GM23338 (cell line): ENCODE data around the gene HGD. TPM values are rescaled to one million over a fixed set of nuclear protein-coding genes. Genes with fewer than 3 reads are reported as not detected.

ENCODE experiments used
- ATAC-seq: fragments of 200-7000 bp; cut with Tn5 transposase; 3 replicates; pipeline ENCODE4 v1.9.1; 2020
- DNase-seq: peaks from one replicate; pipeline ENCODE4 v3.0.0-alpha.2; 2015; ENCODE audit warnings: low spot score
- H2AFZ ChIP-seq: fragments of 200-600 bp; sonication (generic); 2 replicates; pipeline ENCODE4 v1.8.0; 2016; ENCODE audit warnings: antibody characterized with exemption, mild to moderate bottlenecking, moderate library complexity
- H3F3A ChIP-seq: fragments of 200-600 bp; sonication (generic); replicated peaks from 2 replicates; pipeline ENCODE4 v1.8.0; 2017; ENCODE audit warnings: antibody characterized with exemption, mixed run types, low read depth
- H3K27ac ChIP-seq: fragments of 200-600 bp; sonication (generic); 2 replicates; pipeline ENCODE4 v1.6.1; 2016; ENCODE audit warnings: low read depth
- H3K27me3 ChIP-seq: fragments of 200-600 bp; sonication (generic); 2 replicates; pipeline ENCODE4 v1.8.0; 2016; ENCODE audit warnings: mild to moderate bottlenecking, mixed run types, moderate library complexity; ENCODE audit not compliant: insufficient read depth
- H3K36me3 ChIP-seq: fragments of 200-600 bp; sonication (generic); 2 replicates; pipeline ENCODE4 v1.8.0; 2016; ENCODE audit warnings: mild to moderate bottlenecking; ENCODE audit not compliant: insufficient read depth
- H3K4me1 ChIP-seq: fragments of 200-600 bp; sonication (generic); 2 replicates; pipeline ENCODE4 v1.8.0; 2016; ENCODE audit warnings: mild to moderate bottlenecking, moderate library complexity; ENCODE audit not compliant: insufficient read depth
- H3K4me2 ChIP-seq: fragments of 200-600 bp; sonication (generic); 2 replicates; pipeline ENCODE4 v1.7.1; 2017; ENCODE audit warnings: mixed run types
- H3K4me3 ChIP-seq: fragments of 200-600 bp; sonication (generic); 2 replicates; pipeline ENCODE4 v1.6.1; 2016; ENCODE audit warnings: mixed run types
- H3K79me2 ChIP-seq: fragments of 200-600 bp; sonication (generic); replicated peaks from 2 replicates; pipeline ENCODE4 v1.8.0; 2017; ENCODE audit warnings: mild to moderate bottlenecking; ENCODE audit not compliant: insufficient read depth
- H3K9me2 ChIP-seq: fragments of 200-600 bp; sonication (generic); 2 replicates; pipeline ENCODE4 v1.8.0; 2017; ENCODE audit not compliant: insufficient read depth
- H4K20me1 ChIP-seq: fragments of 200-600 bp; sonication (generic); replicated peaks from 2 replicates; pipeline ENCODE4 v1.8.0; 2017; ENCODE audit warnings: mild to moderate bottlenecking; ENCODE audit not compliant: insufficient read depth
- H3K27ac Mint-ChIP-seq: 2 replicates; pipeline ENCODE4 v1.8.0; 2020; ENCODE audit warnings: inconsistent platforms, mild to moderate bottlenecking, moderate library complexity, mixed read lengths
- H3K27me3 Mint-ChIP-seq: 3 replicates; pipeline ENCODE4 v1.8.0; 2022; ENCODE audit warnings: low read depth, mild to moderate bottlenecking, moderate library complexity, mixed read lengths, inconsistent platforms; ENCODE audit not compliant: insufficient read depth, poor library complexity
- H3K36me3 Mint-ChIP-seq: 3 replicates; pipeline ENCODE4 v1.8.0; 2021; ENCODE audit warnings: low read depth, mild to moderate bottlenecking, inconsistent platforms, moderate library complexity, mixed read lengths
- H3K4me1 Mint-ChIP-seq: 3 replicates; pipeline ENCODE4 v1.8.0; 2020; ENCODE audit warnings: mild to moderate bottlenecking, inconsistent platforms, mixed read lengths
- H3K4me3 Mint-ChIP-seq: 3 replicates; pipeline ENCODE4 v1.8.0; 2021; ENCODE audit warnings: moderate library complexity, mild to moderate bottlenecking, inconsistent platforms, mixed read lengths
- H3K9me3 Mint-ChIP-seq: 3 replicates; pipeline ENCODE4 v1.8.0; 2020; ENCODE audit warnings: moderate library complexity, mild to moderate bottlenecking, inconsistent platforms, mixed read lengths
- CREB1 ChIP-seq: fragments of 250-450 bp; sonication (Bioruptor Pico); IDR thresholded peaks from 2 replicates; pipeline ENCODE4 v1.5.0; 2020; ENCODE audit warnings: low read depth, mild to moderate bottlenecking, moderate library complexity
- CTCF ChIP-seq, 2 experiments: fragments of 200-600 bp in 1 of 2; sonication (generic) in 1 of 2; conservative IDR thresholded peaks; 2 replicates each; pipeline versions ENCODE4 v1.5.1 to v1.6.1; 2016 to 2017; ENCODE audit warnings: antibody characterized with exemption in 2 of 2, low read depth in 2 of 2, mild to moderate bottlenecking in 2 of 2, moderate library complexity in 1 of 2
- EZH2 ChIP-seq: fragments of 200-600 bp; sonication (generic); IDR thresholded peaks from one replicate; pipeline ENCODE4 v1.8.0; 2017; ENCODE audit warnings: antibody characterized with exemption, mild to moderate bottlenecking, low read depth; ENCODE audit not compliant: unreplicated experiment
- JUNB ChIP-seq: IDR thresholded peaks from one replicate; pipeline ENCODE4 v1.6.1; 2016; ENCODE audit warnings: antibody characterized with exemption; ENCODE audit not compliant: unreplicated experiment
- NANOG ChIP-seq: IDR thresholded peaks from 2 replicates; pipeline ENCODE4 v1.6.1; 2016; ENCODE audit warnings: antibody characterized with exemption, borderline replicate concordance
- POLR2AphosphoS5 ChIP-seq: IDR thresholded peaks from 2 replicates; pipeline ENCODE4 v1.6.1; 2016; ENCODE audit warnings: antibody characterized with exemption, low read depth
- REST ChIP-seq: IDR thresholded peaks from one replicate; pipeline ENCODE4 v1.6.1; 2018; ENCODE audit warnings: antibody characterized with exemption; ENCODE audit not compliant: unreplicated experiment
- STAT1 ChIP-seq: IDR thresholded peaks from one replicate; pipeline ENCODE4 v1.6.1; 2016; ENCODE audit warnings: antibody characterized with exemption; ENCODE audit not compliant: unreplicated experiment
- ZNF331 ChIP-seq: fragments of 250-450 bp; sonication (Bioruptor Pico); IDR thresholded peaks from 2 replicates; pipeline ENCODE4 v1.5.0; 2020; ENCODE audit warnings: low read depth, mild to moderate bottlenecking, moderate library complexity
- ZNF462 ChIP-seq: fragments of 250-450 bp; sonication (Bioruptor Pico); IDR thresholded peaks from 2 replicates; pipeline ENCODE4 v1.5.0; 2020; ENCODE audit warnings: mild to moderate bottlenecking, moderate library complexity
- polyA plus RNA-seq: library from polyadenylated mRNA; unstranded; fragments of >200 nt; fragmentation: Nextera tagmentation; extraction: Ambion mirVana; gene quantifications from 2 replicates; pipeline ENCODE4 v1.2.1, GENCODE V29; 2016
- total RNA-seq: library from RNA; depleted of rRNA; stranded (reverse); fragments of >200 nt; shearing (Covaris generic); gene quantifications from 2 replicates; pipeline ENCODE4 v1.2.3, GENCODE V29; 2014

The HGD gene
- total and polyA plus RNA-seq, 2 experiments from 2014 or later, result not detected

- TF ChIP-seq STAT1, result no peak
- TF ChIP-seq JUNB, result no peak
- no peak for TF ChIP-seq CREB1
- H3K36me3 Mint-ChIP-seq, result peaks cover 7% of the 10 kb centered on the region; the same call in 2 of the 3 replicates
- DNase-seq, result no peak
- Histone ChIP-seq H2AFZ (no peak overlapping the region), H3K36me3 (no peaks in the 10 kb centered on the region), H3K4me3 (no peak overlapping the region), H3K27me3 (no peaks in the 10 kb centered on the region), H3K4me1 (no peaks in the 10 kb centered on the region), H3K4me2 (no peak overlapping the region), H3K9me2 (peaks cover 26% of the 10 kb centered on the region), H4K20me1 (no peaks in the 10 kb centered on the region), H3K27ac (no peak overlapping the region), H3F3A (no peaks in the 10 kb centered on the region), H3K79me2 (no peaks in the 10 kb centered on the region)
- no peak overlapping the region for H3K4me3 Mint-ChIP-seq
- H3K9me3 Mint-ChIP-seq, result peaks cover 8% of the 10 kb centered on the region; the same call in 1 of the 3 replicates
- no peak overlapping the region for H3K27ac Mint-ChIP-seq
- no peaks in the 10 kb centered on the region for H3K27me3 Mint-ChIP-seq
- no peak for ATAC-seq
- peaks cover 10% of the 10 kb centered on the region; the same call in 2 of the 3 replicates for H3K4me1 Mint-ChIP-seq
Measured at GRCh38 chr3:120636795-120637401, 45.1 kb downstream of the HGD start.

GRCh38 chr3:120634539-120634938, 47.5 kb downstream of the HGD start:
- H3K27ac ChIP-seq, result no peak overlapping the region
- no peak overlapping the region for H3K4me2 ChIP-seq
- Mint-ChIP-seq H3K4me1 (peaks cover 6% of the 10 kb centered on the region; the same call in 2 of the 3 replicates), H3K4me3 (no peak overlapping the region), H3K27ac (no peak overlapping the region), H3K9me3 (peaks cover 19% of the 10 kb centered on the region; the same call in 2 of the 3 replicates), H3K27me3 (no peaks in the 10 kb centered on the region), H3K36me3 (peaks cover 14% of the 10 kb centered on the region; the same call in 2 of the 3 replicates)
- H3K4me1 ChIP-seq, result no peaks in the 10 kb centered on the region
- H3K4me3 ChIP-seq, result no peak overlapping the region
- H3K27me3 ChIP-seq, result no peaks in the 10 kb centered on the region
- H3K36me3 ChIP-seq, result no peaks in the 10 kb centered on the region
- ATAC-seq (no peak), DNase-seq (no peak)
- H2AFZ ChIP-seq, result no peak overlapping the region
- no peaks in the 10 kb centered on the region for H4K20me1 ChIP-seq
- H3K79me2 ChIP-seq, result no peaks in the 10 kb centered on the region
- H3K9me2 ChIP-seq, result peaks cover 19% of the 10 kb centered on the region
- no peaks in the 10 kb centered on the region for H3F3A ChIP-seq
- no peak for TF ChIP-seq ZNF462
- TF ChIP-seq POLR2AphosphoS5, result no peak
- no peak for TF ChIP-seq REST
- no peak for TF ChIP-seq CTCF (conservative IDR thresholded peaks at IDR 0.05; ENCODE audit: low read depth in 2 of 2)
- no peak for TF ChIP-seq ZNF331 (CRISPR knock-in tag)
- no peak for TF ChIP-seq CREB1
- no peak for TF ChIP-seq JUNB
- TF ChIP-seq EZH2, result no peak
- TF ChIP-seq NANOG, result no peak
